Lung microvascular endothelial cell (primary cell): ENCODE data around the gene PRKD1. TPM values are rescaled to one million over a fixed set of nuclear protein-coding genes. Genes with fewer than 3 reads are reported as not detected.

Source experiments
- DNase-seq, 2 donors: peaks; one replicate each; pipeline versions ENCODE4 v3.0.0 to v3.0.0-alpha.2; 2010; ENCODE audit warnings: low read depth in 2 of 2
- total RNA-seq: library from RNA; depleted of rRNA; stranded (reverse); fragments of >200 nt; gene quantifications from 2 replicates; pipeline ENCODE4 v1.2.1, GENCODE V29; 2014

The PRKD1 gene
- total RNA-seq, 1 donor from 2014 or later = 8.5 TPM

GRCh38 chr14:29618323-29619067 lies 309.2 kb downstream of the PRKD1 start:
- no peak for DNase-seq

DNA sequence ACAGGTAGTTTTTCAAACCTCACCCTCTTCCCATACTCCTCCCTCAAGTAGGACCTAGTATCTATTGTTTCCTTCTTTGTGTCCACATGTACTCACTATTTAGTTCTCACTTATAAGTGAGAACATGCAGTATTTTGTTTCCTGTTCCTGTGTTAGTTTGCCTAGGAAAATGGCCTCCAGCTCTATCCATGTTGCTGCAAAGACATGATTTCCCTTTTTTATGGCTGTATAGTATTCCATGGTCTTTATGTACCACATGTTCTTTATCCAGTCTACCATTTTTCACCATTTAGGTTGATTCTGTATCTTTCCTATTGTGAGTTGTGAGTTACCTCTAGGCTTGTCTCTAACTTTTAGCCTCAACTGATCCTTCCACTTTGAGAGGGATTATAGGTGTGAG lies 310.7 kb downstream of the PRKD1 start:
- no peak for DNase-seq

DNA sequence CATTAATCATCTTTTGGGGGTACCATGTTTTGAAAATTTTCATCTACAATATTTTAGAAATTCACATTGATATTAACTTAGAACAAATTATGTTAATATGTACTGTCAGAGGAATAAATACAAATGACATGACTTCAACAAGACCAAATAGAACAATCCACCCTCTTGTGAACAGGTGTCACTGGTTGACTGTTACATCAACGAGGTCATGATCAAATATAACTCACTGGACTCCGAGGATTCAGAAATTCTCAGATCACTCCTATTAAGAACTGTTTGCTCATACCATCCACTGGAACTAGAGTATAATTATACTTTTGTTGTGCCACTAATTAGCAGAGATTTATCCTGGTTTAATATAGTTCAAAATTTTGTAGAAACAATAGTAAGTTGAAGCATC lies 318.8 kb downstream of the PRKD1 start:
- no peak for DNase-seq

- DNase-seq = no peak
These were observed 320.5 kb downstream of the PRKD1 start for GRCh38 chr14:29607169-29607568.

- DNase-seq = peak; percentile 37 to 77
These were observed 324.0 kb downstream of the PRKD1 start for GRCh38 chr14:29603696-29604095.

DNA sequence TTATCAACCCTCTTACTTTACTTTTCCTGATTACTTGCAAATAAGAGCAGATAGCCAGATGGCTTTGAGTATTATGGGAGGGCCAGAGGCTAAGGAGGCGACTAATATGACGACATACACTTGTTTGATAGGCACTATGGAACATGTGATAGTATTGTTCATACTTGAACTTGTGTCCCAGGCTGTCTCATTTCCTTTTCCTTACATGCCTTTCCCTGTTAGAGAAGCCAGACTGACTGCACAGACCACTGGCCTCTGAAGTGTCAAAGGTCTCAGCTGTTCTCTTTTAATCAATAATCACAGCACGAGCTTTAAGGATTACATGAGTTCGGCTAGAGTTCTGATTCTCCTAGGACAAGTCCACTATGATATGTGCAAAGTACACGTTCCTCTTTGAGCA lies 326.0 kb downstream of the PRKD1 start:
- DNase-seq = peak in 1 of 2 donors; percentile 88

DNA sequence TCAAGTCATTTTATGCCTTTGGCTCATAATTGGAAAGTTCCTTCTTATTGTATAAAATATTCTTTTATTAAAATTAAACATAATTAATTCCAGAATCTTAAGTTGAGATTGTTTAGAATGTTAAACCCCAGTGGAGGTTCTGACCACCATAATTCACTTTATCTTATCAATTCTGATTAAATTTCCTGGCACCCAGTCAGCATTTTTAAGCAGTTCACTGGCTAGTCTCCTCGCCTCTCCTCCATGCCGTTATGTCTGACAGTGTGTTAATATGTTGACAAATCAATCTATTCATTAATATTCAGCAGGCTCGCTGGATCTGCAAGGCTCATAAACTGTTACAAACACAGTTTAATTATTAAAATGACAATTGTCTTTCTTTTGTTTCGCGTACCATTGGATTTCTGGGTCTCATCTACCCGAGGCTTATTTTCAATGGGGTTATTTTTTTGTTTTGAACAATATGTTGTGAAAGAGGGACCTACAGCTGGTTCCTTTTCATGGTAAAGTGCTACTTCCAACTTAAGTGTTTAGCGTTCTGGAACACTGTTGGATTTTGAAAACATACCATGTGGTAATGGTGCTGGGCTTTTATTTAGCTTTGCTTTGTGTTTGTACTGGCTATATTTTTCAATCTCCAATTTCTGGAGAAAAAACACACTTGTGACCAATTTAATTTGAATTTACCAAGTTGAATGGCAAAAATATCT lies 339.7 kb downstream of the PRKD1 start:
- DNase-seq = no peak

DNA sequence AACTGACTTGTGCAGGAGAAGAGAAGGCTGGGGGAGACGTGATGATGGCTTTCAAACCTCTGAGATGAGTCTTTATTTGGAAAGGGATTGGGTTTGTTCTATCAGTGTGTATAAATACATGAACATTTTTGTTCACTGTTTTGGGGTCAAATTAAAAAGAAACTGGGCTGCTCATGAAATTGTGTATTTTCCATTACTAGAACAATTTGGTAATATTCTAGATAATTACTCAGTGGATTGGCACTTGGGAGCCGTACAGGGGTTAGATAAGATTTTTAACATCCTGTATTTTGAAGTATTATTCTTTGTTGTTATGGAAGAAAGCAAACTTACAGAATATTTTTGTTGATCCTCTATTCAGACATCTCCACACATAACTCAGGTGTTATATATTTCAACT lies 340.6 kb downstream of the PRKD1 start:
- DNase-seq = no peak

DNA sequence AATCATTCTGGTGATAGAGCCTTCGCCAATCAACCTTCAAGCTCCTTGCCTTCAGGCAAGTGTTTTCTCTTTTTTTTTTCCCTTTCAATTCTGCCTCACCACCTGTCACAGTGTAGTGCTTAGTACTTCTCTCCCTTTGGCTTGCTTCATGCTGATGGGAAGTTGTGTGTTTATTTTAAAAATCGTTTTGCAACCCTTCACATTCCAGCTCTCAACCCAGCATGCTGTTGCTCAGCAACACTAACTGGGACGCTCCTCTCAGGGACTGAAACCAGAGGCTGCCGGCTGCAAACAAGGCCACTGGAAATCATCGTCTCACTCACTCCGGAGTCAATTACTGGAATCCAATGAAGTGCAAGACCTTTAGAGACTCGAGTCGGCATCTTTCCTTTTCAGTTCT lies 342.7 kb downstream of the PRKD1 start:
- peak; percentile 46 to 84 for DNase-seq

DNA sequence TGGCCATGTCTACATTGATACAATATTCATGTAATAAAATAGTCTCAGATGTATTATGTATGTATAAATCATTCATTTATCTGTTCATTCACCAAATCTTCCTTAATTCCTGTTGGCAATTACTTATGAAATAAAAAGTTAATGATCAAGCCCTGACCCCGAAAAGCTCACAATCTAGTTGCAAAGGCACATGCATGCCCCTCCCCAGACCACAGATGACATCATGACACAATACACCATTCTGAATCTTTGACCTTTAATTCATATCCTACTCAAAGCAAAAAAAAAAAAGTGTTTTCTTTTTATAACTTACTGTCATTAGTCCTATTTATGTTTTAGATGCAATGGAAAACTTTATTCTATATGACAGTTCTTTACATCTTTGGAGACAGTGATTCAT lies 346.9 kb downstream of the PRKD1 start:
- DNase-seq = no peak

DNA sequence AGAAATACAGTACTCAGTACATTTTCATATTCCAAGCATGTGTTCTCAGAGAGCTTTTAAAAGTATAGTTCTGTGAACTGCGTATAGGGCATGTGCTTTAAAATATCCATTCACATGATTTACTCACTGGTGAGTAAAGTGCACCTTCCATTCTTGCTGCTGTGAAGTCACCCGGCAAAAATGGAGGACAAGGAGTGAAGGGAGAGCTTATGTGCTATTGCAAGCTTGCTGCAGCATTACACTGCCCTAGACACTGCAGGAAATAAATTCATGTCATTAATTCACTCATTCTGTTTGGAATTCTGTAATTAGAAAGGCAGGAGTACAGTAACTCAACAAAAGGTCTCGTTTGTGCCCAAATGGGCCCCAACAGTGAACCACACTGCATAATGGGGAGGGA lies 347.8 kb downstream of the PRKD1 start:
- no peak for DNase-seq

- no peak for DNase-seq
These were observed 350.7 kb downstream of the PRKD1 start for GRCh38 chr14:29576927-29577326.

DNA sequence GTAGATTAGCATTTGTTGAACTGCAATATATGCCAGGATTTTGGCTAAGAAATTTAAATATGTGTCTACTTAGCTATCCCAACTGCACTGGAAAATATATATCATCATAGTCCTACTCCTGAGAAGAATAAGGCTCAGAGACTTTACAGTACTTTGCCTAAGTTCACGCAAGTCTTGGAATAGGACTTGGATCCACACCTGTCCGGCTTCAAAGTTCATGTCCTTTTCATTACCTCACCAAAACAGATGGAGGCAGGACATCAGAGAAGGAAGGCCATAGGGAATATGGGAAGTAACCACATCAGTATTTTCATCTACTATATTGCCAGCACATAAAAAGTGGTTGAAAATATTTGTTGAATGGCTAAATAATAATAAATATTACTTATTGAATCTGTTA lies 358.5 kb downstream of the PRKD1 start:
- DNase-seq = no peak

GRCh38 chr14:29566194-29566593 lies 361.5 kb downstream of the PRKD1 start:
- no peak for DNase-seq

DNA sequence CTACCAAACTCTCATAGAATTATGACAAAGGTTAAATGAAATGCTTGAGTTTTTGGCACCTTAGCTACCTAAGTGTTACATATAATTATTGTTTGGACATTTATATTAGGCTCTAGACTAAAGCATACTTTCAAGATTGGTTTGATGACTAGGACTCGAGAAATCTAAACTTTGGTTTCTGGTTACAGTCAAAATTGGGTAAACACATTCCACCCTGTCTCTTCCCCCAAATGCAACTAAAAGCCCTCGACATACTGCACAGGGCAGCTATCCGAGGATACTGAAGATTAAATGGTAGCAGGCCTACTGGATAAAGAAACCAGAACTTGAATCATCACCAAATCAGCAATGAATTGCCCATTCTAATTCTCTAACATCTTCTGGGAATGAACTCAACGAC lies 369.1 kb downstream of the PRKD1 start:
- no peak for DNase-seq

GRCh38 chr14:29554335-29554734 lies 373.3 kb downstream of the PRKD1 start:
- DNase-seq = no peak

DNA sequence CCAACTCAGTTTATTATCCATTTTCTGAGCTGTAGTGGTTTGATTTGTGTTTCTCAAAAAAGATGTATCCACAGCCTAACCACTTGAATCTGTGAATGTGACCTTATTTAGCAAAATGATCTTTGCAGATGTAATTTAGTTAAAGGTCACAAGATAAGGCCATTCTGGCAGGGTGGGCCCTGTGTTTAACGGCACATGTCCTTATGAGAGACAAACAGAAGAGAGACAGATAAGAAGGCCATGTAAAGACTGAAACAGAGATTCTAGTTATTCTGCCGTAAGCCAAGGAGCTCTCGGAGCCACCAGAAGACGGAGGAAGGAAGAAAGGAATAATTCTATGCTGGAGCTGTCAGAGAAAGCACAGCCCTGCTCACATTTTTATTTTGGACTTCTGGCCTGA lies 374.2 kb downstream of the PRKD1 start:
- DNase-seq = no peak

- DNase-seq = peak; percentile 79 to 81
These were observed 378.7 kb downstream of the PRKD1 start for GRCh38 chr14:29548948-29549370.

- DNase-seq = no peak
These were observed 381.9 kb downstream of the PRKD1 start for GRCh38 chr14:29545714-29546113.

GRCh38 chr14:29536886-29537511 lies 390.6 kb downstream of the PRKD1 start:
- DNase-seq = peak; percentile 38 to 52

GRCh38 chr14:29529418-29529817 lies 398.2 kb downstream of the PRKD1 start:
- DNase-seq = peak; percentile 5 to 45

- peak; percentile 13 to 47 for DNase-seq
These were observed 398.8 kb downstream of the PRKD1 start for GRCh38 chr14:29528889-29529288.

DNA sequence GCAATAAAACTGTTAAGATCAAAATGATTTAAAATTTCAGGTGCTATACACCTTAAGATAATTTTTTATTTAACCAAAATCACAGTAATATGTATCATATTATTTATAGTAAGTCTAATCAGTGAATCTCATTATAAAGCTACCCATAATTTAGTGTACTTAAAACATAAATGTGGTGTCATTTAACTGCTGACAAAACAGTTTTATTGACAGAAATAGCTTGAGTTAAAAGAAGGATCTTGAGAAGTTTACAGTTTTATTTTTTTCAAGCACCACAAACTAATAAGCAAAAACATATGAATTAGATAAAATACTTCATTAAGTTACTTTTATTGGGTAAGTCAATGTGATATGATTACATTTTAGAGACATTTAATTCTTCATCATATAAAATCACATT lies 400.4 kb downstream of the PRKD1 start:
- DNase-seq = no peak
